ENCODE measurements around the gene C11orf21.

- TF ChIP-seq JUND (IDR thresholded peaks at IDR 0.05; ENCODE audit: low read length) (no peak), HDAC6 (IDR thresholded peaks at IDR 0.05; ENCODE audit: low read depth, low read length) (no peak), CTCF (IDR thresholded peaks at IDR 0.05; ENCODE audit: control extremely low read depth in 1 of 3, insufficient read depth in 1 of 3, low read depth in 1 of 3, low read length in 3 of 3) (no peak), TAF1 (IDR thresholded peaks at IDR 0.05; ENCODE audit: low read depth, low read length) (no peak), MAX (IDR thresholded peaks at IDR 0.05) (no peak), TAF7 (optimal IDR thresholded peaks at IDR 0.05; ENCODE audit: borderline replicate concordance, low read depth, low read length) (no peak), ATF2 (IDR thresholded peaks at IDR 0.05; ENCODE audit: low read length) (no peak), HDAC2 (IDR thresholded peaks at IDR 0.05; ENCODE audit: borderline replicate concordance in 1 of 2, low read depth in 2 of 2, low read length in 2 of 2) (no peak)
Measured at GRCh38 chr11:2330696-2331095, 29.0 kb upstream of the C11orf21 start.

All from H1 (cell line).